ENCODE results near the gene XXYLT1.
"Not testable (repeated sequence)": the region's sequence is repeated elsewhere in the genome, so short reads cannot be mapped to it uniquely, and the experiment has no call there.

GRCh38 chr3:195215576-195215975 lies 55.4 kb downstream of the XXYLT1 start:
- not testable (repeated sequence) for TF ChIP-seq CTCF (conservative IDR thresholded peaks at IDR 0.05; ENCODE audit: low read depth, low read length); EZH2 (IDR thresholded peaks at IDR 0.05; ENCODE audit: low read length, unreplicated experiment); EZH2phosphoT487 (IDR thresholded peaks at IDR 0.05; ENCODE audit: borderline replicate concordance, low read length)
